ENCODE measurements around the gene SPHK2. TPM values are rescaled to one million over a fixed set of nuclear protein-coding genes. Genes with fewer than 3 reads are reported as not detected.

SPHK2 gene
- total RNA-seq, 1 experiment from 2014 or later: 19.9 TPM

DNA sequence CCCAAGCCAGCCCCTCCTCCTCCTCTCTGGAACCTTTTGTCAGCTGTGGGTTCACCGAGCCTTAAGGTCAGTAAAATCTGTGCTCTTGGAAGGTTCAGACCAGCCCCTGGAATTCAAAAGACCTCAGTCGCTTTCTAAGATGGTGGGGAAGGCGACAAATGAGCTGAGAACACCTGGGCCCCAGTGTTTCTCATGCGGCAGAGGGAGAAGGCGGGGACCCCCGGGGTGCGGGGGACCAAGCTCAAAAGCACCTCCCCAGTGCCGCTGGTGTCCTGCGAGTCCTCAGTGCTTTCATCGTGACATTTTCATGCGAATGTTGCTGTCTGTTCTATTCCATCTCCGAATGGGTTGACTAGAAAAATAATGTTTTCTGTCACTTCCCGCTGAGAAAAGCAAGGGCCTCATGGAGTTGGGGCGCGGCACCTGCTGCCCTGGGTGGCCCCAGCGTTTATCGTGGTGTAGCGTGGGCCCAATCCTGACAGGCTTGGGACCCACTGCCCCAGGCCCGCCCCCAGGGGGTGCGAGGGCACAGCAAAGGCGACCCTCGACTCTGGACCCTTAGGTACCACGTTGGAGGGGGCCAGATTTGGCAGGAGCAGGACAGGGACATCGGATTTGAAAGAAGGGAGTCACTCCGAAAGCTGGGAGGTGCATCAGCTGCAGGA, 54.3 kb downstream of the SPHK2 start:
- no peaks in the 10 kb centered on the region for H3K36me3 ChIP-seq (ENCODE audit: control insufficient read depth in 1 of 2, insufficient read depth in 2 of 2, low read length in 2 of 2)
- no peak overlapping the region for H3K9ac ChIP-seq (ENCODE audit: low read length)
- no peak overlapping the region for H3K27ac ChIP-seq (ENCODE audit: low read depth, low read length)
- H3K9me3 ChIP-seq (ENCODE audit: control insufficient read depth in 1 of 2, insufficient read depth in 1 of 2, low read depth in 1 of 2, low read length in 2 of 2): no peaks in the 10 kb centered on the region
- H2AFZ ChIP-seq (ENCODE audit: low read depth, low read length, poor library complexity, severe bottlenecking): no peak overlapping the region
- H3K79me2 ChIP-seq (ENCODE audit: insufficient read depth, low read length): no peaks in the 10 kb centered on the region
- RAD21 ChIA-PET (ENCODE audit: low non-redundant PET in 1 of 2, low total read pairs in 2 of 2, uncharacterized antibody in 2 of 2, unreplicated experiment in 2 of 2): no interaction called here
- H4K20me1 ChIP-seq (ENCODE audit: insufficient read depth): no peaks in the 10 kb centered on the region
- ATAC-seq (no peak), DNase-seq (ENCODE audit: low read depth, low spot score) (no peak)
- POLR2A ChIA-PET: no interaction called here
- CTCF ChIA-PET: interaction anchor here (3.0 to 3.1 kb wide), 2 partner anchors 23 to 65 kb away, joined by 12 to 16 read pairs; partner anchors contain the start of gene FUT2
- intact Hi-C loops (cut with micrococcal nuclease): loop anchor here (1.0 to 2.0 kb wide), 2 partner anchors 41 to 65 kb away; no protein-coding TSS in a partner anchor
- no TSS peak for BruUV-seq (replicated peaks)
- no peaks in the 10 kb centered on the region for H3K27me3 ChIP-seq (ENCODE audit: insufficient read depth, low read length)
- H3K4me3 ChIP-seq (replicated peaks in 1 of 2; ENCODE audit: low read depth in 1 of 2, low read length in 2 of 2): no peak overlapping the region
- peaks cover 8 to 21% of the 10 kb centered on the region in 2 experiments for H3K4me1 ChIP-seq (ENCODE audit: control insufficient read depth in 1 of 2, insufficient read depth in 2 of 2, low read length in 2 of 2)
- TF ChIP-seq ZFX (IDR thresholded peaks at IDR 0.05): no peak
- no peak for TF ChIP-seq YY1 (IDR thresholded peaks at IDR 0.05; ENCODE audit: extremely low read depth, insufficient replicate concordance, low read depth, low read length)
- no peak for TF ChIP-seq CBX3 (IDR thresholded peaks at IDR 0.05; ENCODE audit: low read depth)
- TF ChIP-seq POLR2AphosphoS5 (IDR thresholded peaks at IDR 0.05; ENCODE audit: low read depth, low read length): no peak
- TF ChIP-seq RAD21 (IDR thresholded peaks at IDR 0.05; ENCODE audit: low read depth): no peak
- no peak for TF ChIP-seq ZNF274 (IDR thresholded peaks at IDR 0.05; ENCODE audit: low read depth, low read length)
- TF ChIP-seq ZBTB33 (IDR thresholded peaks at IDR 0.05; ENCODE audit: extremely low read depth, insufficient replicate concordance, low read length): no peak
- TF ChIP-seq SRF (IDR thresholded peaks at IDR 0.05; ENCODE audit: low read depth): no peak
- TF ChIP-seq CEBPB (IDR thresholded peaks at IDR 0.05; ENCODE audit: low read depth): no peak
- TF ChIP-seq, protein P1, sequence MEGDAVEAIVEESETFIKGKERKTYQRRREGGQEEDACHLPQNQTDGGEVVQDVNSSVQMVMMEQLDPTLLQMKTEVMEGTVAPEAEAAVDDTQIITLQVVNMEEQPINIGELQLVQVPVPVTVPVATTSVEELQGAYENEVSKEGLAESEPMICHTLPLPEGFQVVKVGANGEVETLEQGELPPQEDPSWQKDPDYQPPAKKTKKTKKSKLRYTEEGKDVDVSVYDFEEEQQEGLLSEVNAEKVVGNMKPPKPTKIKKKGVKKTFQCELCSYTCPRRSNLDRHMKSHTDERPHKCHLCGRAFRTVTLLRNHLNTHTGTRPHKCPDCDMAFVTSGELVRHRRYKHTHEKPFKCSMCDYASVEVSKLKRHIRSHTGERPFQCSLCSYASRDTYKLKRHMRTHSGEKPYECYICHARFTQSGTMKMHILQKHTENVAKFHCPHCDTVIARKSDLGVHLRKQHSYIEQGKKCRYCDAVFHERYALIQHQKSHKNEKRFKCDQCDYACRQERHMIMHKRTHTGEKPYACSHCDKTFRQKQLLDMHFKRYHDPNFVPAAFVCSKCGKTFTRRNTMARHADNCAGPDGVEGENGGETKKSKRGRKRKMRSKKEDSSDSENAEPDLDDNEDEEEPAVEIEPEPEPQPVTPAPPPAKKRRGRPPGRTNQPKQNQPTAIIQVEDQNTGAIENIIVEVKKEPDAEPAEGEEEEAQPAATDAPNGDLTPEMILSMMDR (IDR thresholded peaks at IDR 0.05 in 2 of 3, conservative IDR thresholded peaks at IDR 0.05 in 1 of 3; ENCODE audit: borderline replicate concordance in 1 of 3, insufficient read depth in 1 of 3, low read depth in 2 of 3, low read length in 2 of 3): no peak
- TF ChIP-seq EZH2phosphoT487 (IDR thresholded peaks at IDR 0.05; ENCODE audit: borderline replicate concordance): no peak
- TF ChIP-seq, protein P2, sequence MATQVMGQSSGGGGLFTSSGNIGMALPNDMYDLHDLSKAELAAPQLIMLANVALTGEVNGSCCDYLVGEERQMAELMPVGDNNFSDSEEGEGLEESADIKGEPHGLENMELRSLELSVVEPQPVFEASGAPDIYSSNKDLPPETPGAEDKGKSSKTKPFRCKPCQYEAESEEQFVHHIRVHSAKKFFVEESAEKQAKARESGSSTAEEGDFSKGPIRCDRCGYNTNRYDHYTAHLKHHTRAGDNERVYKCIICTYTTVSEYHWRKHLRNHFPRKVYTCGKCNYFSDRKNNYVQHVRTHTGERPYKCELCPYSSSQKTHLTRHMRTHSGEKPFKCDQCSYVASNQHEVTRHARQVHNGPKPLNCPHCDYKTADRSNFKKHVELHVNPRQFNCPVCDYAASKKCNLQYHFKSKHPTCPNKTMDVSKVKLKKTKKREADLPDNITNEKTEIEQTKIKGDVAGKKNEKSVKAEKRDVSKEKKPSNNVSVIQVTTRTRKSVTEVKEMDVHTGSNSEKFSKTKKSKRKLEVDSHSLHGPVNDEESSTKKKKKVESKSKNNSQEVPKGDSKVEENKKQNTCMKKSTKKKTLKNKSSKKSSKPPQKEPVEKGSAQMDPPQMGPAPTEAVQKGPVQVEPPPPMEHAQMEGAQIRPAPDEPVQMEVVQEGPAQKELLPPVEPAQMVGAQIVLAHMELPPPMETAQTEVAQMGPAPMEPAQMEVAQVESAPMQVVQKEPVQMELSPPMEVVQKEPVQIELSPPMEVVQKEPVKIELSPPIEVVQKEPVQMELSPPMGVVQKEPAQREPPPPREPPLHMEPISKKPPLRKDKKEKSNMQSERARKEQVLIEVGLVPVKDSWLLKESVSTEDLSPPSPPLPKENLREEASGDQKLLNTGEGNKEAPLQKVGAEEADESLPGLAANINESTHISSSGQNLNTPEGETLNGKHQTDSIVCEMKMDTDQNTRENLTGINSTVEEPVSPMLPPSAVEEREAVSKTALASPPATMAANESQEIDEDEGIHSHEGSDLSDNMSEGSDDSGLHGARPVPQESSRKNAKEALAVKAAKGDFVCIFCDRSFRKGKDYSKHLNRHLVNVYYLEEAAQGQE (IDR thresholded peaks at IDR 0.05; ENCODE audit: low read depth): no peak
- no peak for TF ChIP-seq TCF7L2 (IDR thresholded peaks at IDR 0.05; ENCODE audit: borderline replicate concordance, extremely low read depth, insufficient read depth, insufficient read length)
- no peaks in the 10 kb centered on the region for H3K9me2 ChIP-seq (ENCODE audit: insufficient read depth)
- H3K4me2 ChIP-seq (ENCODE audit: low read length): no peak overlapping the region
